Caco-2 (cell line): Measurements from ENCODE around the gene GABRB3. TPM values are rescaled to one million over a fixed set of nuclear protein-coding genes. Genes with fewer than 3 reads are reported as not detected.

Source experiments
- BruUV-seq: library from RNA; stranded (reverse); fragments of 400-500 nt; replicated peaks from 2 replicates; lab custom pipeline; 2021; lab: Mats Ljungman, UMichigan
- CTCF ChIA-PET: fragments of 300-600 bp; sonication (Branson Sonifier 250); formaldehyde crosslinking; loops from one replicate; lab custom pipeline; 2022; ENCODE audit warnings: antibody characterized with exemption; lab: Charles Lee
- POLR2A ChIA-PET: fragments of 300-600 bp; sonication (Branson Sonifier 250); formaldehyde crosslinking; loops from one replicate; lab custom pipeline; 2022; ENCODE audit warnings: antibody characterized with exemption; lab: Charles Lee
- DNase-seq, 2 experiments: peaks; one replicate each; pipeline versions ENCODE4 v3.0.0 to v3.0.0-alpha.2; 2020 to 2022
- H3K27me3 ChIP-seq: replicated peaks from 2 replicates; pipeline ENCODE4 v1.6.0; 2011; ENCODE audit warnings: low read length; ENCODE audit not compliant: control insufficient read depth, insufficient read depth
- H3K36me3 ChIP-seq: 2 replicates; pipeline ENCODE4 v1.5.1; 2011; ENCODE audit warnings: low read length; ENCODE audit not compliant: control insufficient read depth, insufficient read depth
- H3K4me1 ChIP-seq: fragments of 250-450 bp; sonication (Bioruptor Pico); 2 replicates; pipeline ENCODE4 v1.5.1; 2020; ENCODE audit warnings: mild to moderate bottlenecking
- H3K4me3 ChIP-seq: 2 replicates; pipeline ENCODE4 v1.5.1; 2011; ENCODE audit warnings: low read depth, mild to moderate bottlenecking, control low read depth, low read length
- H3K9me3 ChIP-seq: fragments of 250-450 bp; sonication (Bioruptor Pico); 2 replicates; pipeline ENCODE4 v1.5.1; 2020; ENCODE audit warnings: mild to moderate bottlenecking, moderate library complexity
- H3K27ac Mint-ChIP-seq: one replicate; pipeline ENCODE4 v1.8.0; 2022; ENCODE audit warnings: mixed read lengths; ENCODE audit not compliant: unreplicated experiment
- H3K27me3 Mint-ChIP-seq: one replicate; pipeline ENCODE4 v1.8.0; 2022; ENCODE audit warnings: mixed read lengths; ENCODE audit not compliant: insufficient read depth, unreplicated experiment
- H3K36me3 Mint-ChIP-seq: one replicate; pipeline ENCODE4 v1.8.0; 2022; ENCODE audit warnings: mild to moderate bottlenecking, mixed read lengths; ENCODE audit not compliant: insufficient read depth, unreplicated experiment
- H3K4me1 Mint-ChIP-seq: one replicate; pipeline ENCODE4 v1.8.0; 2022; ENCODE audit warnings: low read depth, mixed read lengths; ENCODE audit not compliant: unreplicated experiment
- H3K4me3 Mint-ChIP-seq: one replicate; pipeline ENCODE4 v1.8.0; 2022; ENCODE audit warnings: mild to moderate bottlenecking, moderate library complexity, mixed read lengths; ENCODE audit not compliant: unreplicated experiment
- H3K9me3 Mint-ChIP-seq: one replicate; pipeline ENCODE4 v1.8.0; 2022; ENCODE audit warnings: mixed read lengths; ENCODE audit not compliant: unreplicated experiment
- intact Hi-C: fragments of 100-400 bp; cut with micrococcal nuclease; formaldehyde crosslinking; loops from one replicate; pipeline ENCODE4 v1.10.0; 2022; ENCODE audit not compliant: unreplicated experiment
- total RNA-seq: library from RNA; stranded (reverse); gene quantifications from 2 replicates; pipeline ENCODE4 v1.2.3, GENCODE V29; 2022
- TF ChIP-seq, protein P1 (sequence below), 2 experiments: fragments of 200-600 bp in 1 of 2; IDR thresholded peaks; 1 replicate in 1 of 2; 2 replicates in 1 of 2; pipeline versions ENCODE4 v1.5.1 to v1.8.0; 2011 to 2022; ENCODE audit warnings: antibody characterized with exemption in 1 of 2, control low read depth in 1 of 2, inconsistent platforms in 1 of 2, low read depth in 1 of 2, low read length in 1 of 2, mild to moderate bottlenecking in 1 of 2, moderate library complexity in 1 of 2; ENCODE audit not compliant: insufficient read depth in 1 of 2, severe bottlenecking in 1 of 2, unreplicated experiment in 1 of 2

Gene GABRB3
- total RNA-seq, 1 experiment from 2014 or later, result not detected

DNA sequence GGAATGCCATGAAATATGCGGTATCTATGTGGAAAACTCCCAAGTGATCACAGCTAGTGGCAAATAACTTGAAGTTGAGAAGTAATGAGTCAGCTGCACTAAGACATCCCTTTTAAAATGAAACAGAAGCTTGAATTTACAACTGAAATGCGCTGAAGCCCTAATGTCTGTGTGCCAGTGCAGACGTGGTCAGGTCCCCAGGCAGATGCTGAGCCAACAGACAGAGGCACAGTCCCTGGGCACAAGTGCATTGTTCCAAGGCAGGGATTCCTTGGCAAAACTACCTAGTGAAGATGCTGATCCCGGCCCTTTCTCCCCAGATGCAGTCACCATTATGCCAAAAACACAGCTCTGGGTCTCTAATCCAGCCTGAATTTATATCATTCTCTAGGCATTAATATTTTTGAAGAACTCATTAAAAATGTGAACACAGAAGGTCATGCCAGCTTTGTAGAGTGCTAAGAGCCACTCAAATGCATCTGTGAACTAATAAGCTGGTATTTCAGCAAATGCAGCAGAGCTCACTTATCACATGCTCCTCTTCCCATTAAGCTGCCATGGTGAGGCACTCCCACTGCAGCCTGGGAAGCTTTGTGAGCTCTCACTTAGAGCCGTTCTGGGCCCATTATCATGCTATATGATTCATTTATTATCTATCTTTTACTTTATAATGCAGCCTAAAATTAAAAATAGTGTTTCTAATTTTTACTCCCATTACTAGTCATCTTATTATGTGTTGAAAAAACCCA, 200.1 kb downstream of the GABRB3 start:
- Histone ChIP-seq H3K4me3 (no peak overlapping the region), H3K4me1 (no peaks in the 10 kb centered on the region), H3K36me3 (no peaks in the 10 kb centered on the region), H3K9me3 (0 out of 2 replicates have a peak, but pooled peaks cover 5% of the 10 kb centered on the region), H3K27me3 (no peaks in the 10 kb centered on the region)
- H3K27ac Mint-ChIP-seq, result no peak overlapping the region
- ChIA-PET CTCF (no interaction called here), POLR2A (no interaction called here)
- no peaks in the 10 kb centered on the region for H3K36me3 Mint-ChIP-seq
- peaks cover 9% of the 10 kb centered on the region for H3K27me3 Mint-ChIP-seq
- no peak for DNase-seq
- BruUV-seq, result no TSS peak
- intact Hi-C loops, result no loop called here
- TF ChIP-seq, protein P1, sequence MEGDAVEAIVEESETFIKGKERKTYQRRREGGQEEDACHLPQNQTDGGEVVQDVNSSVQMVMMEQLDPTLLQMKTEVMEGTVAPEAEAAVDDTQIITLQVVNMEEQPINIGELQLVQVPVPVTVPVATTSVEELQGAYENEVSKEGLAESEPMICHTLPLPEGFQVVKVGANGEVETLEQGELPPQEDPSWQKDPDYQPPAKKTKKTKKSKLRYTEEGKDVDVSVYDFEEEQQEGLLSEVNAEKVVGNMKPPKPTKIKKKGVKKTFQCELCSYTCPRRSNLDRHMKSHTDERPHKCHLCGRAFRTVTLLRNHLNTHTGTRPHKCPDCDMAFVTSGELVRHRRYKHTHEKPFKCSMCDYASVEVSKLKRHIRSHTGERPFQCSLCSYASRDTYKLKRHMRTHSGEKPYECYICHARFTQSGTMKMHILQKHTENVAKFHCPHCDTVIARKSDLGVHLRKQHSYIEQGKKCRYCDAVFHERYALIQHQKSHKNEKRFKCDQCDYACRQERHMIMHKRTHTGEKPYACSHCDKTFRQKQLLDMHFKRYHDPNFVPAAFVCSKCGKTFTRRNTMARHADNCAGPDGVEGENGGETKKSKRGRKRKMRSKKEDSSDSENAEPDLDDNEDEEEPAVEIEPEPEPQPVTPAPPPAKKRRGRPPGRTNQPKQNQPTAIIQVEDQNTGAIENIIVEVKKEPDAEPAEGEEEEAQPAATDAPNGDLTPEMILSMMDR (IDR thresholded peaks at IDR 0.05; ENCODE audit: insufficient read depth in 1 of 2, low read depth in 1 of 2, low read length in 1 of 2, severe bottlenecking in 1 of 2, unreplicated experiment in 1 of 2), result no peak
- H3K9me3 Mint-ChIP-seq, result peaks cover 11% of the 10 kb centered on the region
- H3K4me3 Mint-ChIP-seq, result no peak overlapping the region
- H3K4me1 Mint-ChIP-seq, result no peaks in the 10 kb centered on the region

- CTCF ChIA-PET, result interaction anchor here (0.6 kb wide), 1 partner anchor 10 kb away, joined by 3 read pairs; no protein-coding TSS in a partner anchor
Observed at GRCh38 chr15:26571346-26571745, 201.5 kb downstream of the GABRB3 start.

GRCh38 chr15:26565542-26565941, 207.3 kb downstream of the GABRB3 start:
- H3K27ac Mint-ChIP-seq, result no peak overlapping the region

More at GRCh38 chr15:26571346-26571745, 201.5 kb downstream of the GABRB3 start:
- TF ChIP-seq, protein P1 (IDR thresholded peaks at IDR 0.05; ENCODE audit: insufficient read depth in 1 of 2, low read depth in 1 of 2, low read length in 1 of 2, severe bottlenecking in 1 of 2, unreplicated experiment in 1 of 2), result no peak
- no peaks in the 10 kb centered on the region for H3K4me1 Mint-ChIP-seq
- H3K36me3 ChIP-seq, result no peaks in the 10 kb centered on the region
- H3K36me3 Mint-ChIP-seq, result no peaks in the 10 kb centered on the region
- 0 out of 2 replicates have a peak, but pooled peaks cover 5% of the 10 kb centered on the region for H3K9me3 ChIP-seq
- intact Hi-C loops, result no loop called here
- no peak overlapping the region for H3K27ac Mint-ChIP-seq
- no peaks in the 10 kb centered on the region for H3K4me1 ChIP-seq
- BruUV-seq, result no TSS peak
- peaks cover 6% of the 10 kb centered on the region for H3K27me3 Mint-ChIP-seq
- no peaks in the 10 kb centered on the region for H3K27me3 ChIP-seq
- peaks cover 11% of the 10 kb centered on the region for H3K9me3 Mint-ChIP-seq
- H3K4me3 Mint-ChIP-seq, result no peak overlapping the region
- POLR2A ChIA-PET, result no interaction called here
- no peak for DNase-seq
- no peak overlapping the region for H3K4me3 ChIP-seq

More at GRCh38 chr15:26565542-26565941, 207.3 kb downstream of the GABRB3 start:
- TF ChIP-seq, protein P1 (IDR thresholded peaks at IDR 0.05; ENCODE audit: insufficient read depth in 1 of 2, low read depth in 1 of 2, low read length in 1 of 2, severe bottlenecking in 1 of 2, unreplicated experiment in 1 of 2), result no peak
- intact Hi-C loops, result no loop called here
- DNase-seq, result no peak
- Mint-ChIP-seq H3K4me1 (no peaks in the 10 kb centered on the region), H3K27me3 (peaks cover 3% of the 10 kb centered on the region), H3K9me3 (peaks cover 2% of the 10 kb centered on the region), H3K4me3 (no peak overlapping the region), H3K36me3 (no peaks in the 10 kb centered on the region)
- Histone ChIP-seq H3K4me3 (no peak overlapping the region), H3K36me3 (no peaks in the 10 kb centered on the region), H3K27me3 (no peaks in the 10 kb centered on the region), H3K9me3 (no peaks in the 10 kb centered on the region), H3K4me1 (no peaks in the 10 kb centered on the region)
- ChIA-PET CTCF (no interaction called here), POLR2A (no interaction called here)
- BruUV-seq, result no TSS peak
